Hair follicle dermal papilla cell (primary cell): Measurements from ENCODE around the gene ESR2. TPM values are rescaled to one million over a fixed set of nuclear protein-coding genes. Genes with fewer than 3 reads are reported as not detected.

ENCODE experiments used
- small RNA-seq: library from RNA; depleted of rRNA; stranded (forward); fragments of <200 nt; gene quantifications from one replicate; pipeline ENCODE3, GENCODE V24; 2012
- total RNA-seq: library from RNA; depleted of rRNA; stranded (reverse); fragments of >200 nt; gene quantifications from 2 replicates; pipeline ENCODE4 v1.2.3, GENCODE V29; 2012

Gene ESR2
- under 0.01 and 0.12 TPM in 2 replicates for total RNA-seq

GRCh38 chr14:64293976-64294671 lies at the start of gene ESR2:
ESR2 (minus strand) TSS chr14:64294371; CDS start chr14:64282985, 11,386 bp downstream.

Small RNA genes within 50 kb of the gene (small RNA-seq; reads per million reads assigned to genes)
- not detected for gene MIR548H1

Other genes with a start within 250 kb of the ESR2 start
- gene MTHFD1, start 94.0 kb upstream of the ESR2 start, total RNA-seq, result 34.6 and 45.6 TPM in 2 replicates
- 0.36 and 0.65 TPM in 2 replicates for gene AKAP5, start 171.1 kb upstream of the ESR2 start, total RNA-seq
- gene ZBTB25, start 209.5 kb upstream of the ESR2 start, total RNA-seq, result 6.2 and 8.3 TPM in 2 replicates
- 55.6 and 70.3 TPM in 2 replicates for gene ZBTB1, start 210.4 kb upstream of the ESR2 start, total RNA-seq
- 29.2 and 30.2 TPM in 2 replicates for gene HSPA2, start 246.4 kb upstream of the ESR2 start, total RNA-seq